HG02798 (cell line): ENCODE results near the gene OLFM3.

ENCODE experiments used
- ATAC-seq: cut with Tn5 transposase; IDR thresholded peaks from one replicate; pipeline ENCODE4 v1.9.1; 2021; ENCODE audit warnings: mild to moderate bottlenecking; ENCODE audit not compliant: unreplicated experiment, poor library complexity

The OLFM3 gene

DNA sequence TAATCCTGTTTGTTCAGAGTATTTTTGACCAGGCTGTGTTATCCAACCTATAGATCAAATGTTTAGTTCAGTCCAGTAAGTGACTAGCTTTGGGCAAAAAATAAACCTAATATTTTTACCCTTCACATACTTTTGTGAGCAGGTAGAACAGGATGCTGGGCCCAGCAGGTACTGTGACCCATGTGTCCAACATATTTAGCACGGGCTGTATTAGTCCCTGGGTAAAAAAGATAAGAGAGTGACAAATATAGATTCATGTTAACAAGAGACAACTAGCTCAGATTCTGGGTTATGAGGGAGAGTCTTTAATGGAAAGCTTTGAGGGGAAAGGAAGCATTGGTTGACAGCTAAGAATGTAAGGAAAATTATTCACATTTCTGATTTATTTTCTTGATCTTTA is 43.1 kb downstream of the OLFM3 start:
- ATAC-seq = no peak

DNA sequence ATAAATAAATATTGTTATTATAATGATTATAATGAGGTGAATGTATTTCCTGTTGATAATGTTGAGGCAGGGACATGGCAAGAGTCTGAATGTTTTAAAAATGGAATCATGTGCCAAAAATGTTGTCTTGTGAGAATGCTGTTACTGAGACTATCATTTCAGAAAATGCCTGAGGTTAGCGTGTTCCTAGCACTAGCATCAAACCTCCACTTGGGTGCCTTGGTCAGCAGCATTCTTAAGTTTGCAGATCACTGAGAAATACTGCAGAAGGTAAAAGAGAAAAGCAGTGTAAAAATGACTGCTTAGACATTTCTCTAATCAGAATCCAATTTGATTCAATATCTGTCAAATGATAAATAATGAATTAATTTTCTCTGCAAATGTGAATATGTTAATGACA is 50.8 kb downstream of the OLFM3 start:
- ATAC-seq = no peak

- ATAC-seq = no peak
Observed at GRCh38 chr1:101943237-101943636, 53.5 kb downstream of the OLFM3 start.

DNA sequence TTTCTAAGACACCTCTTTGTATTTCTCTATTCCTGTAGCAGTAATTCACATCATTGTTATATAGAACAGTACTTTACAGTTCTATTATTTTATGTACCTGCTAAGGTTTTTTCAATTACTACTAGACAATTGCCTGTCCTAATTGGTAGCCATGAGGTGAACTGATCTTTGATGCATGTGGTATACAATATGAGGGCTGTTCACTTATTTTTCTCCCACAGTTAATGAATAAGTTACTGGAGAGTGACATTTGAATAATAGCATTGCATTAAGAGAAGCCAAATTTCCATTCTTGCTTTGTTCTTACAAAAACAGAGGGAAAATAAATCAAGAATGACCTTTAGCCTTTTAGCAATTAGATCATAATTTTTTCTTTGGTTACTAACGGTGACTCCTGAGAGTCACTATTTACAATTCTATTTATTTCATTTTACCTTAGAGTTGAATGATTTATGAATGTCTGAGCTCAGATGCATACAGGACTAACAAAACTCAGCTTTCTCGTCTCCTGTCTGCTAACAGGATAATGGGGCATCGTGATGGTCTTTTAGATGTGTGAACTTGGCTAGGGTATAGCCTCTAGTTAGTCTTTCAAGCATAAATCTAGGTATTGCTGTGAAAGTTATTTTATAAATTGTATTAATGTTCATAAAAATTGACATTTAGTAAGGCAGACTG is 54.1 kb downstream of the OLFM3 start:
- no peak for ATAC-seq

GRCh38 chr1:101938681-101939080 is 58.0 kb downstream of the OLFM3 start:
- no peak for ATAC-seq

- no peak for ATAC-seq
Observed at GRCh38 chr1:101929343-101929742, 67.4 kb downstream of the OLFM3 start.

GRCh38 chr1:101928829-101929228 is 67.9 kb downstream of the OLFM3 start:
- ATAC-seq = no peak

DNA sequence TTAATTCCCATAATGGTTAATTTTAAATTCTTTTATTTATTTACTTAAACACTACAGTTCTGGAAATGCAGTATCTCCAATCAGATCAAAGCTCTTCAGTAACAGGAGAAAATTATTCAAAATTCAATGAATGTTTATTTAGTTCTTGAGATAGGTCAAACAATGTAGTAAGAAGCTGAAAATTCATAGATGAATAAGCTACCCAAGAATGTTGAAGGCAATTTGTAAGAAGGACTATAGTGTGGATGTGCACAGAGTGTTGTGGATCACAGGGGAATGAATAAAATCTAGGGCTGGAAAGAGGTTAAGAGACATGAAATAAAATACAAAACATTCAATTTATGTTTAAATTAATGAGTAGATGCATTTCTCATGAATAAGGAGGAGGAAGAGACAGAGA is 72.0 kb downstream of the OLFM3 start:
- ATAC-seq = no peak

GRCh38 chr1:101920577-101920976 is 76.1 kb downstream of the OLFM3 start:
- no peak for ATAC-seq

- no peak for ATAC-seq
Observed at GRCh38 chr1:101918277-101918676, 78.4 kb downstream of the OLFM3 start.

DNA sequence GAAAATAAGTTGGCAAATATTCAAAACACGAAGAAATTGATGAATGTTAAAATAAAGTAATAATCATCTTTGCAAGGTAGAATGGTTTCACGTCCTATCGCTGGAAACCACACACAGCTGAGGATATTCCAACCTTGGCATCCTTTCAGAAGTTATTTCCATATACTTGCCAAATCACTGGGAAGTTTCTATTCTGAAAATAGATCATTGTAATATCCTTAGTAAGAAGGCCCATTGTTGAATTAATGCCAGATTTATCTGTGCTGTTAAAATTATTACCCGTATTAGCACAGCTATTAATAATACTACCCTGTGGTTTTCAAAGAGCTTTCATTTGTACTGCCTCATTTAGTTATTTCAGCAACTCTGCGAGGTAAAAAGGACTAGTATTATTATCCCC is 81.1 kb downstream of the OLFM3 start:
- ATAC-seq = no peak

GRCh38 chr1:101914473-101915242 is 82.1 kb downstream of the OLFM3 start:
- ATAC-seq = no peak

DNA sequence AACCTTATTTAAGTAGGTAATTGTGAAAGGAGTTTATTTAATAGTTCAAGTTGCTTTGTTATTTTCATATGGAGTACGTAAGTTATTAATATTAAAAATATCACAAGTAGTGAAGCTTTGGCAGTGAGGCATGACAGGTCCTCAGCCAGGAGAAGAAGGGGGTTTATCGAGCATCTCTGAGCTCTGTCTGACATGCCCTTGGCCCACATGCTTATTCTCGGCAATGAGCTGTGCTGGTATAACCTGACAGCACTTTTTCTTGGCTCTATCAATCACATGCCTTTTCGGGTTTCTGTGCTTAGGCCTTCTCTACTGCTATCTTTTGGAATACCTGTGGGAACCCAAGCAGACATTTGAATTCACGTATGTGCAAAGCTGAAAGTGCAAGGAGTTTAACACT is 84.8 kb downstream of the OLFM3 start:
- ATAC-seq = no peak

DNA sequence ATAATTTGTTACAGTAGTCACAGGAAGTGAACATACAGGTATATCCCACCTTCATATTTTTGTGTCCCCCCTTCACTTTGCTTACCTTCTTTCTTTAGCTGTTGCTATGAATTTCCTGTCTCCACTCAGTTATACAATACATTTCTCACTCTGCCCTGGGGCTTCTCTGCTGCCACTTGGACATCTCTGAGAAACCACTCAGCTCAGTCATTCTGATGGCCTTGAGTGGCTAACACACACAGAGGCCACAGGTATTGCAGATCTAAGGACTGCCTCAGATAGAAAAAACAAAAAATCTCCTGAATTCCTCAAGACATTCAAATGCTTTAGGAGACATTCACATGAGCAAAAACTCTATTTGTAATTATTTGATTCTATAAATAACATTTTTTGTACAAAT is 87.7 kb downstream of the OLFM3 start:
- no peak for ATAC-seq

DNA sequence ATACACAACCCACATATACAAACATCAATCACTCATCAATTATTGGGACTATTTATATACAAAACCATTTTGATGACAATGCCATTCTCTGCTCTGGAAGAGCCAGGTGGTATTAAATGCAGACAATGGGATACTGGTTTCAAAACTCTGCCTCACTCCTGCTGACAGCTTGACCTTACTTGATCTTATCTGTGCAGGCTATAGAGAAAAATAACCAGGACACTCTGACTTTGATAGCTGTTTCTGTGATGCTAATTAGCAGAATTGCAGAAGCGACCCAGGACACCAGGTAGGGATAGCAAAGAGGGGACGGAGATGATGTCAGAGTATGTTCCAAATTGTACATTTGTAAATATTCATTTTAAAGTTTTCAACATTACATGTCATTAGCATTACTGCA is 89.5 kb downstream of the OLFM3 start:
- no peak for ATAC-seq

DNA sequence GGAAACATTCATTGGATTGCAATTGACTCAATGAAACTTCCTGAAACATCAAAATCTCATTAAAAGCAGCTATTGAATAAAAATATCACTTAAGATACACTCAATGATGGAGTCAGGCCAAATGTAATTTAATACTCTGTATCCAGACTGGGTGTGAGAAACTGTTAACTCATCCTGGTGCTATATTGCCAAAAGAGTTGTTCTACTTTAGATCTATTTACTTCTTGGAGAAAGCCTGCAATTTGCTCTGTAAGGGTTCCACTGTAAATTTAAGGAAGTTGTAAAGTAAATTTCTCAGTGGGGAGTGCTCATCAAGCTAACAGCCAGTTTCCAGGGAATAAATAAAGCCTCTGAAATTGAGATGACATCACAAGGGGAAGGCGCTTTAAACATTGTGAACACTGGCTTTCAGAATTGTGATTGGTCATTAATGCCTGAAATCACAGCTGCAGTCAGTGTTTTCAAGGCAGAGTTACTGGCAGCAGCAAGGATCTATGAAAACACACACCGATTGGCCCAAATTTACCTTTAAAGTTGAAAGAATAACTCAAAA is 91.4 kb downstream of the OLFM3 start:
- no peak for ATAC-seq

DNA sequence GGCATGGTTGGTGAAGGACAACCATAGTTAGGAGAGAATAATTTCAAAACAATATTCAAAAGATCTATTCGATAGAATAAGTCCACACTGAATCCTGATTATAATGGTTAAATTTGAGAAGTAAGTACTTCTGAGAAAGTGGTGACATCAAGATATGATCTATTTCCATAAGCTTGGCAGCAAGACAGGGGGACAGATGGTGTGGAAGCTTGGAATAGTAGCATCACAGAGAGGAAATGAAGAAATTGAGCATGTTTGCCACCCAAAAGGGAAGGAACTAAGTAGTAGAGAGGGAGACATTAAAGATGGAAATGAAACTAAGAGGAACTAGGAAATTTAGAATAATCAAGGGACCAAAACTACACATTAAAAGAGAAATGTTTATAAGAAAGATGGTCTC is 94.5 kb downstream of the OLFM3 start:
- no peak for ATAC-seq

GRCh38 chr1:101898137-101898536 is 98.6 kb downstream of the OLFM3 start:
- ATAC-seq = no peak

GRCh38 chr1:101884621-101885020 is 112.1 kb downstream of the OLFM3 start:
- no peak for ATAC-seq

DNA sequence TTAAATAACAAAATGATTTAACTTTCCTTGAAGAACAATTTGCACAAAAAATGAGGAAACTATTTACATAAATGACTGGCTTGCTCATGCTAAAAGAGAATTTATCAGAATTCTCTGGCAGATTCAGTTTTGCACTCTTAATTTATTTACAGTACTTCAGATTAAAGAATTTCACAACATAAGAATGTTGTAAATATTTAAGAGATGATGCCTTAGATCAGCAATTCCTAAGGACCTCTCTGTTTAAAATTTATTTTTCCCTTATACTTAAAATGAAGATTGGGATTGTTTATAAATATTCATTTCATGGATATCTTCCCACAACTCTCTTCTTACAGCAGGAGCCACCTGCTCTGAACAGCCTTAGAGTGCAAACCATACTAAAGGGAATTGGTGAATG is 120.8 kb downstream of the OLFM3 start:
- no peak for ATAC-seq

DNA sequence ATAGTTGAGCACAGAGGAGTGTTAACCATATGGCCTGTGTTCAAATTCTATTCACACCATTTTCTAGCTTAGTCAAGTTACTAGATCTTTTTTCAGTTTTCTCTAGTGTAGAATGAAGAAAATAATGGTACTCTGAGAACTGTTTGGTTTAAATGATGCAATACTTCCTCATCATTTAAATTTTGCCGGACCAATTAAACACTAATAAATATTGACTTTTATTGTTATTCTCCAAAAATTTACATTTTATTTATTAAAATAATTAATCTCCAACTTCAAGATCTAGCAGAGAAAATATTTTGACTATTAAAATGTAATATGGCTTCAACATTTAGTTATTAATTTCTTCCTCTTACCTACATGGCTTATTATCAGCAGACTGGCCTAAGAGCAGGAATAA is 123.1 kb downstream of the OLFM3 start:
- ATAC-seq = no peak

- ATAC-seq = no peak
Observed at GRCh38 chr1:101859941-101860340, 136.8 kb downstream of the OLFM3 start.
